HL-60/S4 treated with phorbol 12-myristate 13-acetate at 8.2 ng/mL for 4 days and 3 days (cell line): Measurements from ENCODE around the gene BCL6B.
"Not testable (repeated sequence)": the region's sequence is repeated elsewhere in the genome, so short reads cannot be mapped to it uniquely, and the experiment has no call there.

Source experiments
- in situ Hi-C: fragments of 300-500 bp; cut with MboI; formaldehyde crosslinking; loops from 2 replicates; pipeline ENCODE4 v1.15.0; 2022; ENCODE audit warnings: low sequenced_read_pairs

The BCL6B gene

GRCh38 chr17:7046725-7047397 lies 24.0 kb downstream of the BCL6B start:
- in situ Hi-C loops = not testable (repeated sequence)

GRCh38 chr17:7047566-7047965 lies 24.7 kb downstream of the BCL6B start:
- in situ Hi-C loops = no loop called here

GRCh38 chr17:7048968-7049367 lies 26.1 kb downstream of the BCL6B start:
- in situ Hi-C loops = no loop called here

- in situ Hi-C loops = not testable (repeated sequence)
Measured at GRCh38 chr17:7050583-7050982, 27.7 kb downstream of the BCL6B start.

DNA sequence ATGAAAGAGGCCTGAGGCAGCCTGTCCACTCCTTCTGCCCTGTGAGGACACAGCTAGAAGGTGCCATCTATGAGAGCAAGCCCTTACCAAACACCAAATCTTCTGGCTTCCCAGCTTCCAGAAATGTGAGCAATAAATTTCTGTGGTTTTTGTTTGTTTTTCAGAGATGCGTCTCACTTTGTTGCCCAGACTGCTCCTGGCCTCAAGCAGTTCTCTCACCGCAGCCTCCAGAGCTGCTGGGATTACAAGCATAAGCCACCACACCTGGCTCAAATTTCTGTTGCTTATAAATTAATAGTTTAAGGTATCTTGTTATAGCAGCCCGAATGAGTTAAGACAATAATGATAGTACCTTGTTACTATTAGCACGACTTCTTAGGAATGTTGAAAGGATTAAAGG lies 33.5 kb downstream of the BCL6B start:
- in situ Hi-C loops = no loop called here

- in situ Hi-C loops = no loop called here
Measured at GRCh38 chr17:7058831-7059447, 36.1 kb downstream of the BCL6B start.

DNA sequence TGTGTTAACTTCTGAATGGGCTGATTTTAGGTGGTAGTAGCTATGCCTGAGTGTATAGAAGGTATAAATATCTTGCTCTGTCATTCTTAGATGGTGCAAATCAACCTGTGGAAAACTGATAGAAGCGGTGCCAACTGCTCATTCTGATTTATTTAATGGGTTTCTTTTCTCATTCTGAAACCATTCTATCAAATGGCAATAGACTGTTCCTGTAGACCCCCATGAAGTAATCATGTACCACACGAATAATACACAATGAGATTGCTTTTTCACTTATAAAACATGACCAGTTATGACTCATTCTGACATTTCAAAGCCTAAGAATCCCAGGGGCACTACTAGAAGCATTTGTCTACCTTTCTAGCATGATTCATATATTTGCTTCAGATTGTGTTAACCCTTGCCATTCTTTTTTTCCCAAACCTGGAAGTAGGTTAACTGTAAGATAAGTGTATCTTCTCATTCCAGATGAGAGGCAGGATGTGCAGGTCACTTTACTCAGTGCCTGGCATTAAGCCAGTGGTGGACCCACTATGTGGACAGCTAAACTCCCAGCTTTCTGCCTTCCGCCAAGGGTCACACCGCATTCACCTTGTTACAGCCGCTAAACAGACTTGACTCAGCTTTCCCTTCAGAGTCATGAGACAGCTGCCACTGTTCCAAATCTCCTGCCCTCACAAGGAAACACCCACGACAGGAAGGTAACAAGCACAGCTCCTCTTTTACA lies 37.5 kb downstream of the BCL6B start:
- in situ Hi-C loops = loop anchor here (10.0 kb wide), 1 partner anchor 74 kb away; no protein-coding TSS in a partner anchor

DNA sequence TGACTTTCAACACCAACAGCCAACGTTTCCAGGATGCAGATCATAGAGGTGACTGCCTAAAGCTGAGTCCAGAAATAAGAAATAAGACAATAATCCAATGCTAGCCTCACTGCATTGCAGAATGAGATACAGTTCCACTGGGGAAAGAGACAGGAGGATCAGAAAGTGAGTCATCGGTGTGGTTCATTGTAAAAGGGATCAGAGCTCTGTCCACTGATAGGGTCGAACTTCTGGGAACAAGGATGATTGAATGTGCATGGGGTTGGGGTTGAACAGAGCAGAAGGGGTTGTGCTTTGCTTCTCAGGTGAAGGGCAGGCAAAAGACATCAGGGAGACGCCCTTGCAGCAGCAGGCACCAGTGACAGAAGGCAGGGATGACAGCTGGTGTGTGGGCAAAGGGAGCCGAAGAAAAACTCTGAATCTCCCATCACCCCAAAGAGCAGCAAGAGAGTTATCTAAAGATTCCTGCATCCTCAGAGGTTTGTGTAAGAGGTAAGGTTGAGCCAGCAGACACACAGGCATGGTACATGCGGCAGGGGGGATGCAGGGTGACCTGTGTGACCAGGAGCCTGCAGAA lies 40.8 kb downstream of the BCL6B start:
- in situ Hi-C loops = loop anchor here (10.0 kb wide), 1 partner anchor 71 kb away; no protein-coding TSS in a partner anchor

DNA sequence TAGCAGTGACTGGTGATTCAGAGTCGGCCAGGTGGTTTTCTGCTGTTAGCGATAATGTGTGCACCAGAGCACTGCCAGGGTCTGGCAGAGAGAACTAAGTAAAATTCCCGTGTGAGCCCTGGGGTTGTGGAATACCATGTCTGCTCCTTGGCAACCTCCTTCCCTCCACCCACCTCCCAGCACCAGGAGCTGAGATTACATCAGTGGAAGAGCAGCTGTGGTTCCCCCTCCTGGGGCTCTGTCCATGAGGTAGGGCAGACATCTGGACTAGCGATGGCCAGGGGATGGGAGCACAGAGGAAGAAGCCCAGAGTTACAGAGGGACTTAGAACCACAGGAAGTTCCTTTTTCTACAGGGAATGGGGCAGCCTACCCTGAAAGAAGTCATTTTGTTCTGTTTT lies 41.4 kb downstream of the BCL6B start:
- in situ Hi-C loops = loop anchor here (10.0 kb wide), 1 partner anchor 71 kb away; no protein-coding TSS in a partner anchor

GRCh38 chr17:7067198-7067597 lies 44.3 kb downstream of the BCL6B start:
- in situ Hi-C loops = loop anchor here (10.0 kb wide), 1 partner anchor 68 kb away; no protein-coding TSS in a partner anchor

- in situ Hi-C loops = loop anchor here (10.0 kb wide), 1 partner anchor 67 kb away; no protein-coding TSS in a partner anchor
Measured at GRCh38 chr17:7068268-7068667, 45.4 kb downstream of the BCL6B start.

GRCh38 chr17:7070712-7071111 lies 47.9 kb downstream of the BCL6B start:
- in situ Hi-C loops = no loop called here

DNA sequence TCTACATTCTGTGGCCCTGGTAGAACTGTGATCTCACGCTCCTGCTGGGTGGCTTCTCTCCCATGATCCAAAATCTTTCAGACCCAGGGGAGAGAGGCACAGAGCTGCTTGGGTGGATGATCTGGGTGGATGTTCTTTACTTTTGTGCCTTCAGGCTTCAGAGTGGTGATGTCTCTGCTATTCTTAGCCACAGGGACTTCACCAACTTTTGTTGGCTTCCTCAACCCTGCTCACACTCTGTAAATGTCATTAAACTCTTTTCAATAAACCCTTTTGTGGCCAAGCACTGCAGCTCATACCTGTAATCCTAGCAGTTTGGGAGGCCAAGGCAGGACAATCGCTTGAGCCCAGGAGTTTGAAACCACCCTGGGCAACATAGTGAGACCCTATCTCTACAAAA lies 49.6 kb downstream of the BCL6B start:
- in situ Hi-C loops = no loop called here

GRCh38 chr17:7074931-7075330 lies 52.1 kb downstream of the BCL6B start:
- in situ Hi-C loops = no loop called here

- in situ Hi-C loops = no loop called here
Measured at GRCh38 chr17:7077911-7078546, 55.2 kb downstream of the BCL6B start.

GRCh38 chr17:7078711-7079110 lies 55.9 kb downstream of the BCL6B start:
- in situ Hi-C loops = no loop called here
